ENCODE measurements around the gene TRPC1.

- no peak for TF ChIP-seq POLR2A (IDR thresholded peaks at IDR 0.05)
- no peak for TF ChIP-seq CTCF (IDR thresholded peaks at IDR 0.05)
Observed at GRCh38 chr3:142777927-142778326, 54.1 kb downstream of the TRPC1 start.

Measured in esophagus squamous epithelium (tissue), 4 donors.